Panc1 (cell line): ENCODE data around the gene VSTM1.

Experiments
- POLR2AphosphoS5 ChIP-seq: IDR thresholded peaks from 2 replicates; pipeline ENCODE4 v1.6.1; 2012; ENCODE audit warnings: mild to moderate bottlenecking, low read depth, low read length, moderate library complexity
- REST ChIP-seq, 2 experiments: IDR thresholded peaks; 2 replicates each; pipeline ENCODE4 v1.6.1; 2011 to 2012; ENCODE audit warnings: low read depth in 2 of 2, control low read depth in 1 of 2, low read length in 1 of 2, mild to moderate bottlenecking in 1 of 2, moderate library complexity in 1 of 2; ENCODE audit not compliant: insufficient read depth in 1 of 2
- SIN3A ChIP-seq: IDR thresholded peaks from 2 replicates; pipeline ENCODE4 v1.6.1; 2012; ENCODE audit warnings: low read depth, mild to moderate bottlenecking, low read length, moderate library complexity, borderline replicate concordance; ENCODE audit not compliant: insufficient read depth
- TCF7L2 ChIP-seq: IDR thresholded peaks from 2 replicates; pipeline ENCODE4 v1.6.1; 2011; ENCODE audit warnings: mild to moderate bottlenecking, low read depth, low read length, inconsistent platforms
- TF ChIP-seq, protein P1 (sequence below): fragments of 450-650 bp; IDR thresholded peaks from 2 replicates; pipeline ENCODE4 v1.5.1; 2017; ENCODE audit warnings: mild to moderate bottlenecking

DNA sequence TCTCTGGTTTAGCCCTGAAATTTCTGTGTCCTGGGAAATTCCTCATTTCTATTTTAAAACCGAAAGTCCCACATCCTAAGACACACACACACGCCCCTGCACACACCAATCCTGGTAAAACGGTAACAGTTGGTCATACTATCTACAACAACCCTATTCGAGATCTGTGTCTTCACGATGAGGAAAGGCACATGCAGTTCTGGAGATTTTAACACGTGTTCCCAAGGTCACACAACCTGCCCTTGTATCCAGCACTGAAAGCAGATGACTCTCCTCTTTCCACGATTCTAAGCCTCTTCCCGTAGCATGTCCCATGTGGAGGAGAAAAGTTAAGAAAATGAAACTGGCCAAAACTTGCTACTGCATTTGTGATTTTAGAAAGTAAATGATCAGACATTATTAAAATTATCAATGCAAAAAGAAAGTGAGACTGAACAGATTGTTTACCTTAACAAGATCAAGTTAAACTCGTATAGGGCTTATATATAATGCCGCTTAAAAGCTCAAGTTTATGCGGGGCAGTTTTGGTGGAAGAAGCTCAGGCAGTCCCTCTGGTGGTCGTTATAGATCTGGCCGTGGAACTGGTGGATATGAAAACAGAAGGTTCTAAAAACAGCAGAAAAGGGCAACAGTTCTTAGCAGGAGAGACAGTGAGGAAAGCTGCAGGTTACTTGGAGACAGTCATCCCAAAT, 32.7 kb downstream of the VSTM1 start:
- TF ChIP-seq, protein P1, sequence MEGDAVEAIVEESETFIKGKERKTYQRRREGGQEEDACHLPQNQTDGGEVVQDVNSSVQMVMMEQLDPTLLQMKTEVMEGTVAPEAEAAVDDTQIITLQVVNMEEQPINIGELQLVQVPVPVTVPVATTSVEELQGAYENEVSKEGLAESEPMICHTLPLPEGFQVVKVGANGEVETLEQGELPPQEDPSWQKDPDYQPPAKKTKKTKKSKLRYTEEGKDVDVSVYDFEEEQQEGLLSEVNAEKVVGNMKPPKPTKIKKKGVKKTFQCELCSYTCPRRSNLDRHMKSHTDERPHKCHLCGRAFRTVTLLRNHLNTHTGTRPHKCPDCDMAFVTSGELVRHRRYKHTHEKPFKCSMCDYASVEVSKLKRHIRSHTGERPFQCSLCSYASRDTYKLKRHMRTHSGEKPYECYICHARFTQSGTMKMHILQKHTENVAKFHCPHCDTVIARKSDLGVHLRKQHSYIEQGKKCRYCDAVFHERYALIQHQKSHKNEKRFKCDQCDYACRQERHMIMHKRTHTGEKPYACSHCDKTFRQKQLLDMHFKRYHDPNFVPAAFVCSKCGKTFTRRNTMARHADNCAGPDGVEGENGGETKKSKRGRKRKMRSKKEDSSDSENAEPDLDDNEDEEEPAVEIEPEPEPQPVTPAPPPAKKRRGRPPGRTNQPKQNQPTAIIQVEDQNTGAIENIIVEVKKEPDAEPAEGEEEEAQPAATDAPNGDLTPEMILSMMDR = no peak; the same call in none of the 2 replicates
- TF ChIP-seq POLR2AphosphoS5 (no peak), REST (IDR thresholded peaks at IDR 0.05; ENCODE audit: insufficient read depth in 1 of 2, low read depth in 2 of 2, low read length in 1 of 2) (no peak), SIN3A (no peak), TCF7L2 (no peak)
